ENCODE results near the gene GDI1. TPM values are rescaled to one million over a fixed set of nuclear protein-coding genes. Genes with fewer than 3 reads are reported as not detected.
A peak's percentile ranks its signal among the peaks of the same experiment; 100 is the strongest.

The GDI1 gene
- polyA plus RNA-seq, 1 of the 3 experiments (the other 2 are of a cell fraction) = 408 TPM

DNA sequence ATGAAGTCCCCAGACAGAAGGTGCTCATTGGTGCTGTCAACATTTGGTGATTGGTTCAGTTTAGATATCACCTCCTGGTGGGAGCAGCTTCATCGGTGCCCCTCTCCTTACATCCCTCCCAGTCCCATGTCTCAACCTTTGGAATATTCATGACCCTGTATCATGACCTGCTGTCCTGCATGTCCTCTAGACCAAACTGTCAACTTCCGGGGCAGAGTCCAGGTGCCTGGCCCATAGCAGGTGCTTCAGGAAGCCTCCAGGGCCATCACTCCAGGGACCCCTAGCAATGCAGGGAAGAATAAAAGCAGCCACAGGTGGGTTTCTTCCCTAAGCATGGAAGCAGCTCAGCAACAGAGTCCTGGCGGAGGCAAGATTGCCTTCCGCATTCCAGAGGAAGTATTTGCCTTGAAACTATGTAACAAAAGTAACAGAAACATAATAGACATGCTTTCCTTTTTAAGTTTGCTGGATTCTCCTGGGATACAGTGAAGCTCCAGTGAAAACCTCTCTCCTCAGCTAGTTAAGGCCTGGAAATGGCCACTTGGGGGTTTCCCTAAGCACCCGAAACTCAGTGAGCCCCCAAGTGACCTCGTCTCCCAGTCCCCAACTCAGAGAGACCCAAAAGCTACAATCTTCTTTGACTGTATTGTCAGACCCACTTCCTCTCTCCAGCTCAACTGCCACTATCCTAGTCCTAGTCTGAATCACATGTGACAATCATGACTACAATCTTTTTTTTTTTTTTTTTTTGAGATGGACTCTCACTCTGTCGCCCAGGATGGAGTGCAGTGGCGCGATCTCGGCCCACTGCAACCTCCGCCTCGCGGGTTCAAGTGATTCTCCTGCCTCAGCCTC, 9.8 kb upstream of the GDI1 start (continued):
- TF ChIP-seq, protein P1, sequence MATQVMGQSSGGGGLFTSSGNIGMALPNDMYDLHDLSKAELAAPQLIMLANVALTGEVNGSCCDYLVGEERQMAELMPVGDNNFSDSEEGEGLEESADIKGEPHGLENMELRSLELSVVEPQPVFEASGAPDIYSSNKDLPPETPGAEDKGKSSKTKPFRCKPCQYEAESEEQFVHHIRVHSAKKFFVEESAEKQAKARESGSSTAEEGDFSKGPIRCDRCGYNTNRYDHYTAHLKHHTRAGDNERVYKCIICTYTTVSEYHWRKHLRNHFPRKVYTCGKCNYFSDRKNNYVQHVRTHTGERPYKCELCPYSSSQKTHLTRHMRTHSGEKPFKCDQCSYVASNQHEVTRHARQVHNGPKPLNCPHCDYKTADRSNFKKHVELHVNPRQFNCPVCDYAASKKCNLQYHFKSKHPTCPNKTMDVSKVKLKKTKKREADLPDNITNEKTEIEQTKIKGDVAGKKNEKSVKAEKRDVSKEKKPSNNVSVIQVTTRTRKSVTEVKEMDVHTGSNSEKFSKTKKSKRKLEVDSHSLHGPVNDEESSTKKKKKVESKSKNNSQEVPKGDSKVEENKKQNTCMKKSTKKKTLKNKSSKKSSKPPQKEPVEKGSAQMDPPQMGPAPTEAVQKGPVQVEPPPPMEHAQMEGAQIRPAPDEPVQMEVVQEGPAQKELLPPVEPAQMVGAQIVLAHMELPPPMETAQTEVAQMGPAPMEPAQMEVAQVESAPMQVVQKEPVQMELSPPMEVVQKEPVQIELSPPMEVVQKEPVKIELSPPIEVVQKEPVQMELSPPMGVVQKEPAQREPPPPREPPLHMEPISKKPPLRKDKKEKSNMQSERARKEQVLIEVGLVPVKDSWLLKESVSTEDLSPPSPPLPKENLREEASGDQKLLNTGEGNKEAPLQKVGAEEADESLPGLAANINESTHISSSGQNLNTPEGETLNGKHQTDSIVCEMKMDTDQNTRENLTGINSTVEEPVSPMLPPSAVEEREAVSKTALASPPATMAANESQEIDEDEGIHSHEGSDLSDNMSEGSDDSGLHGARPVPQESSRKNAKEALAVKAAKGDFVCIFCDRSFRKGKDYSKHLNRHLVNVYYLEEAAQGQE (IDR thresholded peaks at IDR 0.05; ENCODE audit: low read depth, low read length) = no peak

DNA sequence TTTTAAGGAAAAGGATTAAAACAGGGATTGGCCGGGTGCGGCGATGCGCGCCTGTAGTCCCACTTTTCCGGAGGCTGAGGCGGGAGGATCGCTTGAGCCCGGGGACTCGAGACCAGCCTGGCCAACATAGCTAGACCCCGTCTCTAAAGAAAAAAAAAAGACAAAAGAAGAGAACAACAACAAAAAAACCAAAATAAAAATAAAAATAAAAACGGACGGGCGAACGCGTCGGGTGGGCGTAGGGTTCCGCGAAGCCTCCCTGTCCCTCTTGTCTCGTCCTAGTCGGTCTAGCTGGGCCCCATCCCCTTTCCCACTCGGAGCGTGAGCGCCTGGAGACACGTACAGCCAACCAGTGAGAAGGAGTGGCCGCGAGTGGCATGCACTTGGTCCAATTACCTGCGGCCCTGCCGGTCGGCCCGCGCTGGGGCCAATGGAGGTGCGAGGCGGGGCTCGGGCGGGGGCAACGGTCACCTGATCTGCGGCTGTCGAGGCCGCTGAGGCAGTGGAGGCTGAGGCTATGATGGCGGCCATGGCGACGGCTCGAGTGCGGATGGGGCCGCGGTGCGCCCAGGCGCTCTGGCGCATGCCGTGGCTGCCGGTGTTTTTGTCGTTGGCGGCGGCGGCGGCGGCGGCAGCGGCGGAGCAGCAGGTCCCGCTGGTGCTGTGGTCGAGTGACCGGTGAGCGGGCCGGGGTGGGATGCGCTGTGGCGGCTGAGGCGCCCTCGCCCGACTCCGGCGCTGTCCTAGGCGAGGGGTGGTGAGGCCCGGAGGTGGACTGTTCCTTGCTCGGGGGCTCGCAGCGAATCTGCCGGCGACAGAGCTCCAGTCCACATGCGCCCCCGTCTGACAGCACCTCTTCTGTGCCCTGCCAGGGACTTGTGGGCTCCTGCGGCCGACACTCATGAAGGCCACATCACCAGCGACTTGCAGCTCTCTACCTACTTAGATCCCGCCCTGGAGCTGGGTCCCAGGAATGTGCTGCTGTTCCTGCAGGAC, 8.5 kb upstream of the GDI1 start, which contains the start of gene ATP6AP1:
TSS of gene ATP6AP1 (plus strand) at position 502 of the 996 bp plus-strand sequence. CDS start at position 518, 16 bp downstream.
- Histone ChIP-seq H3K4me3 (ENCODE audit: low read depth in 2 of 2, low read length in 1 of 2) (peak within 1 kb of the TSS; percentile 56 to 70), H3K27ac (ENCODE audit: low read depth in 2 of 2, low read length in 1 of 2) (peak within 1 kb of the TSS in 1 of 2 experiments; percentile 41; a peak in 1 of 4 replicates), H3K36me3 (replicated peaks in 1 of 2; ENCODE audit: control insufficient read depth in 1 of 2, insufficient read depth in 2 of 2, low read length in 1 of 2) (peaks cover 0 to 6% of the 10 kb centered on the region in 2 experiments), H3K79me2 (ENCODE audit: insufficient read depth) (peaks cover 22% of the 10 kb centered on the region; the same call in 1 of the 2 replicates), H3K27me3 (ENCODE audit: insufficient read depth) (peaks cover 9% of the 10 kb centered on the region), H3K9ac (peak within 1 kb of the TSS; percentile 57; the same call in 1 of the 2 replicates), H3K9me3 (no peaks in the 10 kb centered on the region), H3F3A (replicated peaks; ENCODE audit: insufficient read depth) (no peaks in the 10 kb centered on the region), H3K9me2 (no peaks in the 10 kb centered on the region), H4K20me1 (ENCODE audit: insufficient read depth) (no peaks in the 10 kb centered on the region), H3K4me2 (peak within 1 kb of the TSS; percentile 79), H2AFZ (ENCODE audit: low read depth) (peak within 1 kb of the TSS; percentile 51; the same call in 1 of the 2 replicates), H3K4me1 (ENCODE audit: control insufficient read depth in 1 of 2, insufficient read depth in 2 of 2, low read depth in 1 of 2, low read length in 1 of 2) (peaks cover 0 to 6% of the 10 kb centered on the region in 2 experiments; a peak in 1 of 4 replicates)
- ChIA-PET CTCF (interaction anchor here (0.7 to 1.3 kb wide), 4 partner anchors 8 to 673 kb away, joined by 3 to 4 read pairs (median 3); partner anchors contain the start of genes DNASE1L1 and RPL10), POLR2A (interaction anchor here (0.8 to 1.8 kb wide), 3 partner anchors 15 to 30 kb away, joined by 3 to 6 read pairs (median 4); partner anchors contain the start of genes FAM50A and RPL10)
- peak; percentile 91 for DNase-seq
- WGBS (ENCODE audit: low lambda C conversion rate) = 57% methylated on average over 30 of the region's 87 CpGs
- peak; percentile 34 for TF ChIP-seq RAD21 (IDR thresholded peaks at IDR 0.05; ENCODE audit: low read length)
- TF ChIP-seq, protein P2, sequence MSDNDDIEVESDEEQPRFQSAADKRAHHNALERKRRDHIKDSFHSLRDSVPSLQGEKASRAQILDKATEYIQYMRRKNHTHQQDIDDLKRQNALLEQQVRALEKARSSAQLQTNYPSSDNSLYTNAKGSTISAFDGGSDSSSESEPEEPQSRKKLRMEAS (IDR thresholded peaks at IDR 0.05; ENCODE audit: low read depth) = peak; percentile 31; the same call in 1 of the 2 replicates
- TF ChIP-seq CHD2 (IDR thresholded peaks at IDR 0.05; ENCODE audit: low read length, partially characterized antibody) = peak; percentile 62
- no peak for TF ChIP-seq TAF1 (IDR thresholded peaks at IDR 0.05; ENCODE audit: borderline replicate concordance, low read depth, low read length)
- peak; percentile 86 for TF ChIP-seq YY1 (IDR thresholded peaks at IDR 0.05; ENCODE audit: low read depth)
- TF ChIP-seq FOXM1 (IDR thresholded peaks at IDR 0.05; ENCODE audit: low read depth) = no peak
- peak; percentile 42; the same call in 1 of the 2 replicates for TF ChIP-seq MXI1 (IDR thresholded peaks at IDR 0.05; ENCODE audit: low read depth, low read length)
- peak; percentile 49; the same call in 1 of the 2 replicates for TF ChIP-seq POLR2AphosphoS5 (IDR thresholded peaks at IDR 0.05; ENCODE audit: low read depth, low read length)
- TF ChIP-seq, protein P3, sequence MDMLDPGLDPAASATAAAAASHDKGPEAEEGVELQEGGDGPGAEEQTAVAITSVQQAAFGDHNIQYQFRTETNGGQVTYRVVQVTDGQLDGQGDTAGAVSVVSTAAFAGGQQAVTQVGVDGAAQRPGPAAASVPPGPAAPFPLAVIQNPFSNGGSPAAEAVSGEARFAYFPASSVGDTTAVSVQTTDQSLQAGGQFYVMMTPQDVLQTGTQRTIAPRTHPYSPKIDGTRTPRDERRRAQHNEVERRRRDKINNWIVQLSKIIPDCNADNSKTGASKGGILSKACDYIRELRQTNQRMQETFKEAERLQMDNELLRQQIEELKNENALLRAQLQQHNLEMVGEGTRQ (IDR thresholded peaks at IDR 0.05; ENCODE audit: borderline replicate concordance, low read depth, low read length) = peak; percentile 30; the same call in 1 of the 2 replicates
- TF ChIP-seq RFX5 (IDR thresholded peaks at IDR 0.05; ENCODE audit: low read length) = peak; percentile 68
- TF ChIP-seq, protein P4, sequence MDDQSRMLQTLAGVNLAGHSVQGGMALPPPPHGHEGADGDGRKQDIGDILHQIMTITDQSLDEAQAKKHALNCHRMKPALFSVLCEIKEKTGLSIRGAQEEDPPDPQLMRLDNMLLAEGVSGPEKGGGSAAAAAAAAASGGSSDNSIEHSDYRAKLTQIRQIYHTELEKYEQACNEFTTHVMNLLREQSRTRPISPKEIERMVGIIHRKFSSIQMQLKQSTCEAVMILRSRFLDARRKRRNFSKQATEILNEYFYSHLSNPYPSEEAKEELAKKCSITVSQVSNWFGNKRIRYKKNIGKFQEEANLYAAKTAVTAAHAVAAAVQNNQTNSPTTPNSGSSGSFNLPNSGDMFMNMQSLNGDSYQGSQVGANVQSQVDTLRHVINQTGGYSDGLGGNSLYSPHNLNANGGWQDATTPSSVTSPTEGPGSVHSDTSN (IDR thresholded peaks at IDR 0.05) = peak; percentile 100
- no peak for TF ChIP-seq GABPA (IDR thresholded peaks at IDR 0.05; ENCODE audit: low read depth)
- TF ChIP-seq, protein P5, sequence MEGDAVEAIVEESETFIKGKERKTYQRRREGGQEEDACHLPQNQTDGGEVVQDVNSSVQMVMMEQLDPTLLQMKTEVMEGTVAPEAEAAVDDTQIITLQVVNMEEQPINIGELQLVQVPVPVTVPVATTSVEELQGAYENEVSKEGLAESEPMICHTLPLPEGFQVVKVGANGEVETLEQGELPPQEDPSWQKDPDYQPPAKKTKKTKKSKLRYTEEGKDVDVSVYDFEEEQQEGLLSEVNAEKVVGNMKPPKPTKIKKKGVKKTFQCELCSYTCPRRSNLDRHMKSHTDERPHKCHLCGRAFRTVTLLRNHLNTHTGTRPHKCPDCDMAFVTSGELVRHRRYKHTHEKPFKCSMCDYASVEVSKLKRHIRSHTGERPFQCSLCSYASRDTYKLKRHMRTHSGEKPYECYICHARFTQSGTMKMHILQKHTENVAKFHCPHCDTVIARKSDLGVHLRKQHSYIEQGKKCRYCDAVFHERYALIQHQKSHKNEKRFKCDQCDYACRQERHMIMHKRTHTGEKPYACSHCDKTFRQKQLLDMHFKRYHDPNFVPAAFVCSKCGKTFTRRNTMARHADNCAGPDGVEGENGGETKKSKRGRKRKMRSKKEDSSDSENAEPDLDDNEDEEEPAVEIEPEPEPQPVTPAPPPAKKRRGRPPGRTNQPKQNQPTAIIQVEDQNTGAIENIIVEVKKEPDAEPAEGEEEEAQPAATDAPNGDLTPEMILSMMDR (IDR thresholded peaks at IDR 0.05) = peak; percentile 9; the same call in 1 of the 2 replicates
- TF ChIP-seq TCF12 (IDR thresholded peaks at IDR 0.05) = no peak
- TF ChIP-seq, protein P6, sequence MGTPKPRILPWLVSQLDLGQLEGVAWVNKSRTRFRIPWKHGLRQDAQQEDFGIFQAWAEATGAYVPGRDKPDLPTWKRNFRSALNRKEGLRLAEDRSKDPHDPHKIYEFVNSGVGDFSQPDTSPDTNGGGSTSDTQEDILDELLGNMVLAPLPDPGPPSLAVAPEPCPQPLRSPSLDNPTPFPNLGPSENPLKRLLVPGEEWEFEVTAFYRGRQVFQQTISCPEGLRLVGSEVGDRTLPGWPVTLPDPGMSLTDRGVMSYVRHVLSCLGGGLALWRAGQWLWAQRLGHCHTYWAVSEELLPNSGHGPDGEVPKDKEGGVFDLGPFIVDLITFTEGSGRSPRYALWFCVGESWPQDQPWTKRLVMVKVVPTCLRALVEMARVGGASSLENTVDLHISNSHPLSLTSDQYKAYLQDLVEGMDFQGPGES (IDR thresholded peaks at IDR 0.05; ENCODE audit: low read depth, low read length) = peak; percentile 63
